K562 (cell line): Measurements from ENCODE around the gene OLFML1. TPM values are rescaled to one million over a fixed set of nuclear protein-coding genes. Genes with fewer than 3 reads are reported as not detected.

Source experiments
- ATAC-seq: fragments of 200-7000 bp; cut with Tn5 transposase; 3 replicates; pipeline ENCODE4 v1.9.1; 2020; ENCODE audit warnings: moderate library complexity
- BruUV-seq: library from RNA; stranded (reverse); fragments of 400-500 nt; replicated peaks from 2 replicates; lab custom pipeline; 2021; lab: Mats Ljungman, UMichigan
- CTCF ChIA-PET: fragments of 300-600 bp; formaldehyde crosslinking; extraction: SDS; loops from one replicate; lab custom pipeline; 2021; ENCODE audit warnings: low intra/inter-chr PET ratio; lab: Yijun Ruan, JAX
- POLR2A ChIA-PET: fragments of 300-600, 350-650 bp; sonication (Branson Sonifier 250); formaldehyde crosslinking; extraction: SDS; loops from one replicate; lab custom pipeline; 2021; ENCODE audit warnings: antibody characterized with exemption, inconsistent platforms; lab: Yijun Ruan, JAX
- DNase-seq, 4 experiments: peaks; one replicate each; pipeline versions ENCODE4 v3.0.0 to v3.0.0-alpha.2; 2011 to 2018; ENCODE audit warnings: low spot score in 3 of 4, mixed read lengths in 3 of 4; ENCODE audit errors: extremely low read depth in 1 of 4
- FAIRE-seq: peaks from 2 replicates; lab custom pipeline; 2011; peaks lifted over from hg19 to GRCh38; lab: Jason Lieb, UNC
- H2AFZ ChIP-seq: 2 replicates; pipeline ENCODE4 v1.6.0; 2011; ENCODE audit warnings: low read depth, low read length, control low read depth, inconsistent platforms
- H3K27ac ChIP-seq: fragments of 200-600 bp; 3 replicates; pipeline ENCODE4 v1.8.0; 2011; ENCODE audit warnings: low read depth, mild to moderate bottlenecking, control low read depth, inconsistent platforms, low read length, moderate library complexity, mixed read lengths; ENCODE audit errors: extremely low read depth
- H3K27me3 ChIP-seq, 2 experiments: fragments of 300-600 bp in 1 of 2; 2 replicates in 1 of 2; 3 replicates in 1 of 2; pipeline versions ENCODE4 v1.6.0 to v1.8.0; 2011; ENCODE audit warnings: inconsistent platforms in 2 of 2, low read length in 2 of 2, mild to moderate bottlenecking in 1 of 2, mixed read lengths in 1 of 2, moderate library complexity in 1 of 2; ENCODE audit not compliant: control insufficient read depth in 2 of 2, insufficient read depth in 2 of 2
- H3K36me3 ChIP-seq: fragments of 300-600 bp; 3 replicates; pipeline ENCODE4 v1.8.0; 2011; ENCODE audit warnings: mild to moderate bottlenecking, low read length, inconsistent platforms; ENCODE audit not compliant: control insufficient read depth, insufficient read depth
- H3K4me1 ChIP-seq, 2 experiments: fragments of 200-600 bp in 1 of 2; replicated peaks in 1 of 2; 2 replicates in 1 of 2; 3 replicates in 1 of 2; pipeline versions ENCODE4 v1.5.1 to v1.8.0; 2011; ENCODE audit warnings: inconsistent platforms in 2 of 2, low read length in 2 of 2, mild to moderate bottlenecking in 1 of 2, mixed read lengths in 1 of 2, moderate library complexity in 1 of 2; ENCODE audit not compliant: control insufficient read depth in 2 of 2, insufficient read depth in 2 of 2
- H3K4me2 ChIP-seq: 2 replicates; pipeline ENCODE4 v1.6.1; 2011; ENCODE audit warnings: low read length, control low read depth, inconsistent platforms, mixed read lengths; ENCODE audit not compliant: insufficient read depth
- H3K4me3 ChIP-seq: fragments of 200-600 bp; sonication (generic), shearing (Covaris generic); 2 replicates; pipeline ENCODE4 v1.5.1; 2016; ENCODE audit warnings: control low read depth, inconsistent platforms
- H3K79me2 ChIP-seq: fragments of 200-600 bp; 3 replicates; pipeline ENCODE4 v1.8.0; 2011; ENCODE audit warnings: low read length, inconsistent platforms; ENCODE audit not compliant: control insufficient read depth, insufficient read depth
- H3K9ac ChIP-seq, 2 experiments: 2 replicates each; pipeline versions ENCODE4 v1.6.0 to v1.6.1; 2011; ENCODE audit warnings: low read depth in 2 of 2, low read length in 2 of 2, control low read depth in 1 of 2, inconsistent platforms in 1 of 2, mild to moderate bottlenecking in 1 of 2, mixed read lengths in 1 of 2; ENCODE audit not compliant: insufficient read depth in 1 of 2
- H3K9me1 ChIP-seq: one replicate; pipeline ENCODE4 v1.6.0; 2011; ENCODE audit warnings: inconsistent platforms, mild to moderate bottlenecking, low read length, moderate library complexity; ENCODE audit not compliant: control insufficient read depth, insufficient read depth
- H3K9me3 ChIP-seq: replicated peaks from 2 replicates; pipeline ENCODE4 v1.5.1; 2011; ENCODE audit warnings: low read depth, low read length, inconsistent platforms; ENCODE audit not compliant: control insufficient read depth, insufficient read depth
- H4K20me1 ChIP-seq: replicated peaks from 2 replicates; pipeline ENCODE4 v1.6.1; 2011; ENCODE audit warnings: low read length, inconsistent platforms, mixed read lengths; ENCODE audit not compliant: control insufficient read depth, insufficient read depth
- ATF4 ChIP-seq: fragments of 450-650 bp; formaldehyde crosslinking; IDR thresholded peaks from 2 replicates; pipeline ENCODE4 v1.4.0; 2022; ENCODE audit warnings: mild to moderate bottlenecking, moderate library complexity
- FOXA3 ChIP-seq, 2 experiments: fragments of 450-650 bp in 1 of 2; sonication (generic) in 1 of 2; formaldehyde crosslinking; IDR thresholded peaks in 1 of 2; conservative IDR thresholded peaks in 1 of 2; 2 replicates each; pipeline versions ENCODE4 v1.4.0 to v1.8.0; 2020 to 2022; ENCODE audit warnings: mild to moderate bottlenecking in 2 of 2, missing genetic modification reagents in 1 of 2
- HDAC1 ChIP-seq, 2 experiments: fragments of 450-650 bp; IDR thresholded peaks; 2 replicates each; pipeline ENCODE4 v1.6.1; 2016 to 2017; ENCODE audit warnings: inconsistent platforms in 1 of 2, mild to moderate bottlenecking in 1 of 2, moderate library complexity in 1 of 2
- NFE2L1 ChIP-seq: fragments of 450-650 bp; IDR thresholded peaks from 2 replicates; pipeline ENCODE4 v1.6.1; 2016; ENCODE audit warnings: missing genetic modification characterization, low read depth, mild to moderate bottlenecking, missing compliant biosample characterization, moderate library complexity, borderline replicate concordance
- NR1H2 ChIP-seq: sonication (generic); formaldehyde crosslinking; IDR thresholded peaks from 2 replicates; pipeline ENCODE4 v1.4.0; 2020; ENCODE audit warnings: mild to moderate bottlenecking, missing genetic modification reagents
- RAD21 ChIP-seq, 2 experiments: fragments of 250-450 bp in 1 of 2; fragments of 450-650 bp in 1 of 2; sonication (Bioruptor Pico) in 1 of 2; formaldehyde crosslinking in 1 of 2; IDR thresholded peaks in 1 of 2; conservative IDR thresholded peaks in 1 of 2; 2 replicates each; pipeline versions ENCODE4 v1.4.0 to v1.8.0; 2020 to 2022; ENCODE audit warnings: mild to moderate bottlenecking in 2 of 2, moderate library complexity in 1 of 2
- SNAPC5 ChIP-seq: fragments of 250-450 bp; sonication (Bioruptor Pico); IDR thresholded peaks from 2 replicates; pipeline ENCODE4 v1.8.0; 2021; ENCODE audit warnings: moderate library complexity, mild to moderate bottlenecking, inconsistent platforms
- SNRNP70 ChIP-seq: fragments of 200-400 bp; formaldehyde crosslinking; optimal IDR thresholded peaks from 2 replicates; pipeline ENCODE3; 2017; ENCODE audit warnings: low read depth, low read length
- WHSC1 ChIP-seq: IDR thresholded peaks from one replicate; pipeline ENCODE4 v1.6.1; 2012; ENCODE audit warnings: low read length, control low read depth, inconsistent platforms
- ZKSCAN1 ChIP-seq: fragments of 150-350 bp; IDR thresholded peaks from 2 replicates; pipeline ENCODE4 v1.6.1; 2016; ENCODE audit warnings: low read depth, low read length
- ZNF280A ChIP-seq: fragments of 450-650 bp; IDR thresholded peaks from 2 replicates; pipeline ENCODE4 v1.6.1; 2018; ENCODE audit warnings: mild to moderate bottlenecking, low read depth; ENCODE audit not compliant: partially characterized antibody
- ZNF318 ChIP-seq, 2 experiments: fragments of 450-650 bp; IDR thresholded peaks; 2 replicates each; pipeline ENCODE4 v1.6.1; 2016; ENCODE audit warnings: mild to moderate bottlenecking in 2 of 2, borderline replicate concordance in 1 of 2, low read depth in 1 of 2, moderate library complexity in 1 of 2
- in situ Hi-C: fragments of 300-500 bp; cut with MboI; formaldehyde crosslinking; loops from 4 replicates; pipeline ENCODE4 v1.15.0; 2018; ENCODE audit warnings: inconsistent platforms, mixed read lengths
- intact Hi-C: fragments of 100-400 bp; cut with micrococcal nuclease; formaldehyde crosslinking; loops from 2 replicates; pipeline ENCODE4 v1.14.2; 2022
- polyA plus RNA-seq, 8 experiments: library from polyadenylated mRNA; depleted of rRNA in 4 of 8; stranded (reverse) in 5 of 8; unstranded in 3 of 8; fragments of >200 nt; fragmentation: Nextera tagmentation in 2 of 8; fragmentation: Illumina TruSeq in 1 of 8; extraction: Ambion mirVana in 2 of 8; extraction: Trizol in 1 of 8; gene quantifications; 2 replicates each; pipeline versions ENCODE4 v1.2.1 to v1.2.3, GENCODE V29; 2011 to 2014; ENCODE audit warnings: inconsistent platforms in 1 of 8, missing spikeins in 1 of 8
- total RNA-seq, 7 experiments: library from RNA; depleted of rRNA in 6 of 7; stranded (reverse); fragments of >200 nt in 6 of 7; fragmentation: Illumina TruSeq in 2 of 7; extraction: Trizol in 2 of 7; gene quantifications; 2 replicates each; pipeline versions ENCODE4 v1.2.1 to v1.2.3, GENCODE V29; 2011 to 2021; ENCODE audit warnings: low replicate concordance in 1 of 7

OLFML1 gene
- total and polyA plus RNA-seq, 9 of the 15 experiments (the other 6 are each of a cell fraction or from before 2014, with no cell fraction given): not detected

GRCh38 chr11:7534042-7534378, 48.7 kb downstream of the OLFML1 start:
- no peak for DNase-seq
- Histone ChIP-seq H3K79me2 (no peaks in the 10 kb centered on the region), H4K20me1 (0 out of 2 replicates have a peak, but pooled peaks cover 5% of the 10 kb centered on the region), H3K4me2 (no peak overlapping the region), H3K27me3 (peaks cover 0 to 20% of the 10 kb centered on the region in 2 experiments; a peak in 1 of 5 replicates), H3K9me1 (no peaks in the 10 kb centered on the region), H3K4me1 (no peaks in the 10 kb centered on the region), H3K27ac (no peak overlapping the region), H3K4me3 (no peak overlapping the region), H3K9me3 (no peaks in the 10 kb centered on the region), H3K36me3 (no peaks in the 10 kb centered on the region), H3K9ac (no peak overlapping the region), H2AFZ (no peak overlapping the region)
- intact Hi-C loops (no loop called here), in situ Hi-C loops (no loop called here)
- ChIA-PET POLR2A (interaction anchor here (1.4 kb wide), 1 partner anchor 19 kb away, joined by 3 read pairs; no protein-coding TSS in a partner anchor), CTCF (no interaction called here)
- FAIRE-seq: no peak
- BruUV-seq: no TSS peak
- no peak for ATAC-seq
- no peak for TF ChIP-seq RAD21 (CRISPR knock-in tag; conservative IDR thresholded peaks at IDR 0.05 in 1 of 2, IDR thresholded peaks at IDR 0.05 in 1 of 2)
- no peak for TF ChIP-seq ATF4
- no peak for TF ChIP-seq NFE2L1 (tag)
- no peak for TF ChIP-seq SNRNP70
- no peak for TF ChIP-seq HDAC1 (IDR thresholded peaks at IDR 0.05)
- no peak for TF ChIP-seq ZKSCAN1
- TF ChIP-seq ZNF318 (IDR thresholded peaks at IDR 0.05; ENCODE audit: borderline replicate concordance in 1 of 2, low read depth in 1 of 2): no peak
- no peak for TF ChIP-seq WHSC1
- no peak for TF ChIP-seq FOXA3 (CRISPR knock-in tag; conservative IDR thresholded peaks at IDR 0.05 in 1 of 2, IDR thresholded peaks at IDR 0.05 in 1 of 2)
- TF ChIP-seq SNAPC5 (CRISPR knock-in tag): no peak
- TF ChIP-seq ZNF280A: no peak
- TF ChIP-seq NR1H2: no peak
